Glomerular visceral epithelial cell (primary cell): ENCODE results near the gene OAS2.
"Not testable (repeated sequence)": the region's sequence is repeated elsewhere in the genome, so short reads cannot be mapped to it uniquely, and the experiment has no call there.

Source experiments
- DNase-seq: peaks from one replicate; pipeline ENCODE4 v3.0.0-alpha.2; 2016; ENCODE audit errors: extremely low spot score

OAS2 gene

GRCh38 chr12:112985642-112986290, 7.4 kb downstream of the OAS2 start:
- no peak for DNase-seq

- no peak for DNase-seq
Measured at GRCh38 chr12:112986291-112986800, 8.0 kb downstream of the OAS2 start.

- no peak for DNase-seq
Measured at GRCh38 chr12:112987561-112987960, 9.2 kb downstream of the OAS2 start.

GRCh38 chr12:112988224-112988623, 9.9 kb downstream of the OAS2 start:
- DNase-seq = no peak

GRCh38 chr12:112988823-112989385, 10.6 kb downstream of the OAS2 start:
- DNase-seq = not testable (repeated sequence)

GRCh38 chr12:112989806-112990205, 11.5 kb downstream of the OAS2 start:
- DNase-seq = no peak

GRCh38 chr12:112992541-112993398, 14.5 kb downstream of the OAS2 start:
- DNase-seq = peak; percentile 60

- DNase-seq = no peak
Measured at GRCh38 chr12:112995008-112995407, 16.7 kb downstream of the OAS2 start.

- DNase-seq = no peak
Measured at GRCh38 chr12:112996501-112996900, 18.2 kb downstream of the OAS2 start.

GRCh38 chr12:112997506-112997905, 19.2 kb downstream of the OAS2 start:
- no peak for DNase-seq

- DNase-seq = no peak
Measured at GRCh38 chr12:112998987-112999767, 20.9 kb downstream of the OAS2 start.

- no peak for DNase-seq
Measured at GRCh38 chr12:113000433-113000832, 22.1 kb downstream of the OAS2 start.

GRCh38 chr12:113002155-113002554, 23.8 kb downstream of the OAS2 start:
- DNase-seq = no peak

GRCh38 chr12:113002676-113003075, 24.4 kb downstream of the OAS2 start:
- DNase-seq = no peak

GRCh38 chr12:113003636-113004035, 25.3 kb downstream of the OAS2 start:
- DNase-seq = no peak

- peak; percentile 2 for DNase-seq
Measured at GRCh38 chr12:113005762-113006161, 27.4 kb downstream of the OAS2 start.

GRCh38 chr12:113006206-113006605, 27.9 kb downstream of the OAS2 start:
- no peak for DNase-seq

GRCh38 chr12:113006641-113007040, 28.3 kb downstream of the OAS2 start:
- peak; percentile 16 for DNase-seq

GRCh38 chr12:113007166-113007565, 28.8 kb downstream of the OAS2 start:
- DNase-seq = peak; percentile 83

GRCh38 chr12:113010701-113011100, 32.4 kb downstream of the OAS2 start:
- no peak for DNase-seq

GRCh38 chr12:113014565-113014964, 36.2 kb downstream of the OAS2 start:
- no peak for DNase-seq

- DNase-seq = no peak
Measured at GRCh38 chr12:113016796-113017195, 38.5 kb downstream of the OAS2 start.
